NCI-H2196 treated with DMSO at 0.1 percent for 48 hours (cell line): Measurements from ENCODE around the gene ARGLU1.

ENCODE experiments used
- DNase-seq: peaks from one replicate; lab custom pipeline; 2025; ENCODE audit not compliant: unreplicated experiment; lab: John Stamatoyannopoulos, UW

Gene ARGLU1

GRCh38 chr13:106526738-106527444 is 41.0 kb downstream of the ARGLU1 start:
- no peak for DNase-seq

DNA sequence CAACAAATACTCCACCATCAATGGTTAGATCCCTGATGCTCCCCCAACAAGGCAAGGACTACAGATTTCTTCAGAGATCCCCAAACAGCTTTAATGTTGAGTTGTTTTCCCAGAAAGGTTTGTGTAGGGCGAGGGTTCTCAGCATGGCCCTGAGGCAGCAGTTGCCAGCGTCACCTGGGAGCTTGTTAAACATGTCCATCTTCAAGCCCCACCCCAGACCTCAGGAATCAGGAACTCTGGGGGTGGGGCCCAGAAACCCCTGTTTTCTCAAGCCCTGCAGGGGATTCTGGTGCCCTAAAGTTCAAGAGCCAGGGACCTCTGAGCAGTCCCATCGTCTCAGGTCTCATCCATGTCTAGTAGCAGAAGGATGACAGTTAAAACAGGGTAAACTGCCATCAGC is 42.1 kb downstream of the ARGLU1 start:
- DNase-seq = no peak

GRCh38 chr13:106524108-106524507 is 43.8 kb downstream of the ARGLU1 start:
- no peak for DNase-seq

DNA sequence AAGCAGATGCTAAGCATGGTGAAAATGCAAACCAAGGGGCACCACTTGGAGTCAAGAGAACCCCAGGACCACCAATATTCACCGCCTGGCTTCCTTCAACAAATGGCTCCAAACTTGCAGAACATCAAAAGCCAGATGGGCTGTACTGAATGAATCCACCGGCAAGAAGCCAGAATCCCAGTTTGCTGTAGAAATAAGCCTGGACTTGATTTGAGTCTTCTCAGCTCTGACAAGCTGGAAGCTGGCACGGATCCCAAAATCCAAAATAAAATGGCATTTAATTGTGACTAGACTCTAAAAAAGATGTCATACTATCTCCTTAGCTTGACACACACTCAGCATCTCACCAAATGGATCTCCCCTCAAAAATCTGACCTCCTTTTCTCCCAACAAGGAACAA is 44.4 kb downstream of the ARGLU1 start:
- DNase-seq = no peak

- no peak for DNase-seq
Measured at GRCh38 chr13:106522898-106523525, 44.9 kb downstream of the ARGLU1 start.

DNA sequence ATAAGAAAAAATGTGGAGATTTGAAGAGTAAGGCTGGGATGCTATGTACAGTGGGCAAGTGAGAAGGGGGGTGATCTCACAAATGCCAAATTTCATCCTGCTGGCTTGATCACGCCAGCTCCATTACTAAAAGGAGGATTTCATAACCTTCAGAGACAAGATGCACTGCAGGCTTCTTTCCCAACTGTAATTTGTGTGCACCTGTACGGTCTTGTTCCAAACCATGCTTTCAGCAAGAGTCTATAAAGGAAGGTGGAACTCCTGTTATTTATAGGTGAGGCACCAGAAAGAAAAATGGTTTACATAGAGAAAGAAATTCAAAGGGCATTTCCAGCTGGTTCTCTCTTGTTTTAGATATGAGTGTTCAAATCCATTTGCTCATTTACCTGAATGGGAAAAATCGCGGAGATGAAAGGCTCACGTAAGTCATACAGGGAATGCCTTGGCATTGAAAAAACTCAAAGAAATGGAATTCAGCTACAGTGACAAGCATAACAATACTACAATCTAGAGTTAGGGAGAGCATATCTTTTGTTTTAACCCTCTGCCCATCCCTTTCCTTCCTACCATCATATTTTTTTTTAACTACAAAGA is 45.7 kb downstream of the ARGLU1 start:
- no peak for DNase-seq

DNA sequence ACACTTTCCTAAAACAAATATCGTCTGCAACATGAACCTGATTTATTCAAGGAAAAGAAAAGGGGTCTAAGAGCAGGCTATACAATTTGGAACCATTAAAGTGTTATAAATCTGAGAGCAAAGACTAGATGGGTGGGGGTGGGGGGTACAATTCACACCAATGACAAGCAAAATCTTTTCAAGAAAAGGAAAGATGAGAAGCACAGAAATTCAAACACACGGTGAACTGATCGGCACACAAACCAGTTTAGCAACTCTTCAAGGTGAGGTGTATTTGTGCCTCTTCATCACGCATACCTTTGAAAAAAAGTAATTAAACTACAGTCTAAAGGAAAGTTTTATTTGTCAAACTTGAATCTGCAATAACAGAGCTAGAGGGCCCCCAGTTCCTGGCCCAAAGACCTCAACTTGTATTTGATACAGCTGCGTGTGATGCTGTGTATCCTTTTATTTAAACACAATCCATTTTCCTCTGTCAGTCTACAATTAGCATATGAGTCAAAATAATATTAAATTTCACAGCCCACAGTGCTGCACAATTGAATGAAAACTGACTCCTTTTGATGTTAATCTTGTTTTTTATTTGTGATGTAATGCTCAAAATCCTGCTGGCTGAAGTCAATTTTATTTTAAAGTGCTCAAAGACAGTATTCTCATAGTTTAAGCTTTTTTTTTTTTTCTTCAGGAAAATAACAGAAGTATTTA is 46.7 kb downstream of the ARGLU1 start:
- no peak for DNase-seq

DNA sequence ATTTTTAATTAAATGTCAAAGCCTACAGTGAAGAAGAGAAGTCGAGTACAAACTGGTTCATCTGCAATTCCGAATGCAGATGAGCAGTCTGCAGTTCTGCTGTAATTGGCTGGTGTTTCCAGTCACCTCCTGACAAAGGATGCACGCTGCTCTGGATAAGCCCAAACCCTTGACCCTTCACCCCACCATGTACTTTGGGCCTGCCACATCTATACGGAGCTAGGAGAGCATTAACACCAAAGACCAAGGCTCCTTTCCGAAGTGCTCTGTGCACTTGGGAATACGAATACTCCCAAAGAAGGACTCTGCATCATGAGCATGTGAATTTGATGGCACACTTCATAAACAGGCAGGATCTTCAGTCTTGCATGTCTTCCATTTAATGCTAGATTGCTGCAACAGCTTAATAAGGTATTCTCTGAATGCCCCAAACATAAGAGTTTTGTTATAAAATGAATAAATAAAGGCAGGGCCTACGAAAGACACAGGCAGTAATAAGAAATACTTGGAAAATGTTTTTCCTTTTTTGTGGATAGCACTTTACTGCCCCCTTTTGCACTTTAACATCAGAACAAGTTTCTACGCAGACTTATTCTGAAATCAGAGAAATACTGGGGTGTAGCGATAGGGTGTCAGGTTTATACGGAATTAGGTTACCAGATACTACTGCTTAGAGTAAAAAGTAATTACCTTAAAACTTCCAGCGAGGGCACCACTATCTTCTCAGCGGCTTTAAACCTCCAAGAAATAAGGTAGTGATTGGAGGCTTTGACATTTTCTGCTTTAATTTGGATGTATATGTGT is 47.5 kb downstream of the ARGLU1 start:
- no peak for DNase-seq

DNA sequence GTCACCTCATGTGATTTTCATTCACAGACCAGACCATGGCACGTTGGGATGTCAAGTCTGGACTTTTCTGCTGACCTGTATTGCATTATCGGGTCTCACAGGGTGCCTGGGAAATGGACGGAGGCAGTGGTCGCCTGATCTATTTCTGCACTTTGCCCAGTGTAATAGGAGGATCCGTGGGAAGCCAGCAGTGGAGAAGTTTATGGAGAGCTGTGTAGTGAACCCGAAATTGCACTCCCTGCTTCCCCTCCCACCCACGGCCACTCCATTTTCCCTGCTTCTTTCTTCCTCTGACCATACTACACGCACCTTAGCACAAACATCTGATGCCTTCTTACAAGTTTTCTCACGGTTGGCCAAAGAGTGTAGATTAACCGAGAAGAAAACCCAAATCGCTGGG is 49.4 kb downstream of the ARGLU1 start:
- DNase-seq = no peak

DNA sequence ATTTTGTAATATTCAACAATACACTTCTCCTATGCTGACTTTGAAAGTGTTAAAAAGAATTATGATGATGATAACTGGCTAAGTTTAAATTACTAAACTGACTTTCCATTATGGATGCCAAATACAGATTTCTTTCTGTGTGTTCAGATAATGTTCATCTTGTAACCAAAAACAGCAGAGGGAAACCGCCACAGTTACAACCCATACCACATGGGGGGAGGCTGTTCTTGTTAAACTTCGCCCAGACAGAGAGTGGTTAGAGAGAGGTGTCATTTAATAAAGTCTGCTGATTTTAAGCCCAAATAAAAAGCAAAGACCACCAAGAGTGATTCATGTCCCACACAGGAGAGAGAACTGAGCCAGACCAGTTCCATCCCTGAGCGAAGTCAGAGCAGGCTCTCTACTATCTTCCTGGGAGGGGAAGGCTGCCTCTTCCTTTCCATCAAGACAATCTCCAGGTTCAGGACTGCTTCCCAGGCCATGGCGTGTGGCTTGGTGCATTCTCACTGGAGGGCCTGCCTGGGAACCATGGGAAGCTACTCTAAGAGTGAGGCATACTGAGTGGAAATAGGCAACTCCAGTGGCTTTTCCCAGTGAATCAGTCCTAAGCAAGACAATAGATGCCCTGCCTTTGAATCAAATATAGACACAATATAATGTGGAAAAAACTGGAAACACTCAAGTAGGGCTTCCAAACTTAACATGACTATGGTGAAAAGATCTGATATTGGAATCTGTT is 50.7 kb downstream of the ARGLU1 start:
- DNase-seq = no peak

DNA sequence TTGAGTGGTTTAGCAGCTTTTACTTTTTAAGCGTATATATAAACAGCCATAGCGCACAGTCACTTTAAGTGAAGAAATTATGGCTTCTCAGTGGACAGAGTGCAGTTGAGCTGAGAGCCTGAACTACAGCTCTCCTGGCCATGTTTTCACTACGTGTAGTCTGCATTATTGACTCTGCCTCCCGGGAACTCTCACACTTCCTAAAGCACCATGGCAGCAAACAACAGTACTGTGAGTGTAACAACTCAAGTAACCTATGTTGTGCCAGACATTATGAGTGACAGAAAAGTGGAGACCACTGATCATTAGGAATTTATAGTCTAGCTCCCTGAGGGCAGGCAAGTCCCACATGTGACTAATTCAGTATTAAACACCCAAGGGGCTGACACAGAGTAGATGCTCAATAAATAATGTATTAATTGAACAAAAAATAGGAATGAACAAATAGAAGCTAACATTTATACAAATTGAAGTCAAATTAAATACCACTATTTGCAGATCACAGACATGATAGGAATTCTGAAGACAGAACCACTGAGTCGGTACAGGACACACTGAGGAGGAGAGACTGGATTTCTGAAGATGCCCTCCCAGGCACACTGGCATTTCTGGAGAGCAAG is 52.2 kb downstream of the ARGLU1 start:
- no peak for DNase-seq

- DNase-seq = no peak
Measured at GRCh38 chr13:106514928-106515634, 52.9 kb downstream of the ARGLU1 start.

DNA sequence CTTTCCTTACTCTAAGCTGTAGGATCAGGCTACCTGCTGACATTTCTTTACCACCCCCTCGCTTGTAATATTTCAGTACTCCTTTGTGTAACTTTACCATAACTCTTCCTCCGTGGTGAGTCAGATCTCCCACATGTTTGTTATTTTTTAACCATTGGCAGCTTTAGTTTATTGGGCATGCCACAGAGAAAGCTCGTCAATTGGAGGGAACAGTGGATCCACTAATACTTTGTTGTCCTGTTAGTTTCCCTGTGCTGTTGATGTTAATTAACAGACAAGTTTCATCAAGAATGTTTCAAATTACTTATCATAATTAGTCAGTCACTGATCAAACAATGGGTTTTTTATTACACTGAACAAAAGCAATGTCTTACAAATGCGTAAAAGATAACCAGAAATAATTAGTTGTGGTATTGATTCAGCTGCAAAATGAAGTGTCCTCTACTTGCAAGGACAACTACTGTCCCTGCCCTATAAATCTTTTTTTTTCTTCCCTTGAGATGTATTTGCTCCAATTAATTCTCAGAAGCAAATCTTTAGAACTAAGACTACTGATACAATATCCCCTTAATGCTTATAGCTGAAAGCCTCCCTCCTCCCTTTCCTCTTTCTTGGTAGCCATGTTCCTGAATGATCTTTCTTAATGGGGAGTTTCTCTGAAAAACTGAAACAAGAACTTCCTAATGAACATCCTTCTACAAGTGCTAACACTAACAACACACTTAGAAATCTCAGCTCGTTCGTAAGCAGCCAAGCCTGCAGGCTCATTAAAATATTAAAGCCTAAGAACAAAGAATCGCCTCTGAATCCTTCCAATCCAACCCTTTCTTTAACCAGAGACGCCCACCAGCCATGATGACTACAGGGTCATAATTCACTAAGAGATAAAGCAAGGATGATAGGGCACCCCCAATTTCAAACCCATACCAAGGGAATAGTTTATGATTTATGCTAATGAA is 54.6 kb downstream of the ARGLU1 start:
- DNase-seq = no peak

DNA sequence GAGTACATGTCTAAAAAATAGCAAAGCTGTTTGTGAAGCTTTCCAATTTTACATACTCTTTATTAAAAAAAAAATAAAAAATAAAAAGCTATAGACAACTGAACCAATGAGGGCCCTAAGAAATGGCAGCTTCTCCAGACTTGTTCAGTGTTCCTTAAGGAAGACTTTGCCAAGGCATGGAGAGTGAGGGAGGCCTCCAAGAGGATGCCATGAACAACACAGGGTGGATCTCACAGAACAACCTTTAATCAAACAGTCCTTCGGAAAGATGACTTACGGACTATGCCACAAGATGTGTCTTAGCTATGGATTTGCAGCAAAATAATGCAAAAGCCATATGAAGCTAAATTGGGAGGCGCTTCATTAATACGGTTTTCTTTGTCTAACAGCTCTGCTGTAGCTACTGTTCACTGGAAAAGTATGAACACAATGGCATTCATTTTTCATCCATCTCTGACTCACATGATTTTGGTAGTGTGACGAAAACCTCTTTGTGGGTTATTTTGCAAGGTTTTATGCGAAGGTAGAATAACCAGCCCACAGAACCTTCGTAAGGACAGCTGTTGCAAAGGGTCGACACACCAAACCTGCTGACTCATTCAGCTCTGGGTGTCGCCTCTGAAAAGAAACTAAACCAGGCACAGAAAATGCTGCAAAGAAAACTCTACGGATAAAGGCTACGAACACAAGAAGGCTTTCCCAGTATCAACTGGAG is 60.2 kb downstream of the ARGLU1 start:
- DNase-seq = no peak

DNA sequence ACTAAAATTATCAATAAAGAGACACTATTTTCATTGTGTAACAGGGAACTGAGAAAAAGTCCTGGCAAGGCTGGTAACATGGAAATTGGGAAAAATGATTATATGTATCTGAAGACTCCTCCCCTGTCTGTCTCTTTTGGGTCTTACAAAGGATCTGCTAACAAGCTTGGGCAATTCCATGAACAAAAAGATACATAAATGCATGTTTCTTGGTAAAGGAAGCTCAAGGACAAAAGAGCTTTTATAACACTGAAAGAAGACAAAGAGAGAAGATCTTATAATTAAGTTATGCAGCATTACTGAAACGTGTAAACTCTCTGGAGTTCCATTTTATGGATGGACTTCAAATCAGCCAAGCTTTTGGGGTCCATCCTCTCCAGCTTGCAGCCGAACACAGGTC is 61.7 kb downstream of the ARGLU1 start:
- DNase-seq = no peak

DNA sequence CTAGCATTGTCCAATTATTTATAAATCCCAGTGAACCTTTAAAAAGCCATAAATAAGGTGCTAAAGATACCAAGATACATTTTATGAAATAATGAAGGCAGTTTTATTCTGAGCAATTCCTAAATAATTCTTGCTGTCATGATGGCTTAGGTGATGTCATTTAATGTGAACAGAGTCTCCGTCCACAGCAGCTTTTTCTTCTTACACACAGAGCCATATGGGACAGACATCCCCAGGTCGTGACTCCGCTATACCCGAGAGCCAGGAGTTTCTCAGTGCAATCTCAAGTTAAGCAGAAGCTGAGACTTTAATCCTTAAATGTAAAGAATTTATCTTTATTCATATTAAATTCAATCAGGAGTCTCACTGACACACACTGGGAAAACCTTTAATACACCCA is 62.2 kb downstream of the ARGLU1 start:
- DNase-seq = no peak

DNA sequence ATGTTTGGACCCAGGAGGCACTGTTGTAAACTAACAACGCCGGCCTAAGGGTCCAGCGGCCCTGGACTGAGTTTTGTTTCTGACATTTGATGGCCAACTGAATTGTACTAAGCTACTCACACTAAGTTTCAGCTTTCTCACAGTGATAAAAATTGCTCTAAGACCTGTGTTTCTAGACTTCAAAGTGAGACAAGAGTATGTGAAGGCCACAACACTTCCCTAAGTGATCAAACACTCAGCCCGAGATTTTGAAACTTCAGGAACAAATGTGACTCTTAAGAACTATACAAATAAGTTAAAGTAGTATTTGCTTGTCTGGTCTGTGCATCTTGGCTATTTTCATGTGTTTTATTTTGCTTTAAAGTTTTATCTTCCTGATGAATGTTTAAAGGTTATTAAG is 62.6 kb downstream of the ARGLU1 start:
- DNase-seq = no peak
